GM06990 (cell line): Measurements from ENCODE around the gene TBCK.
"Not testable (repeated sequence)": the region's sequence is repeated elsewhere in the genome, so short reads cannot be mapped to it uniquely, and the experiment has no call there.

Source experiments
- DNase-seq: peaks from one replicate; pipeline ENCODE4 v3.0.0-alpha.2; 2011; ENCODE audit not compliant: insufficient read length; ENCODE audit errors: extremely low read depth
- H3K27me3 ChIP-seq: replicated peaks from 2 replicates; pipeline ENCODE4 v1.6.0; 2011; ENCODE audit warnings: low read length; ENCODE audit not compliant: control insufficient read depth, insufficient read depth
- H3K36me3 ChIP-seq: 2 replicates; pipeline ENCODE4 v1.5.1; 2011; ENCODE audit warnings: low read length; ENCODE audit not compliant: control insufficient read depth, insufficient read depth
- H3K4me3 ChIP-seq: replicated peaks from 2 replicates; pipeline ENCODE4 v1.5.1; 2011; ENCODE audit warnings: low read depth, mild to moderate bottlenecking, control low read depth, low read length
- CTCF ChIP-seq: IDR thresholded peaks from 2 replicates; pipeline ENCODE4 v1.5.1; 2011; ENCODE audit warnings: low read length, control low read depth, mild to moderate bottlenecking, inconsistent platforms; ENCODE audit not compliant: insufficient read depth, poor library complexity, severe bottlenecking

Gene TBCK

GRCh38 chr4:106222548-106222947 lies 93.5 kb downstream of the TBCK start:
- no peak for TF ChIP-seq CTCF
- no peak for DNase-seq
- H3K4me3 ChIP-seq = no peak overlapping the region
- H3K27me3 ChIP-seq = no peaks in the 10 kb centered on the region
- no peaks in the 10 kb centered on the region for H3K36me3 ChIP-seq

- H3K36me3 ChIP-seq, DNase-seq, H3K4me3 ChIP-seq, H3K27me3 ChIP-seq: not testable (repeated sequence)
These were observed 102.7 kb downstream of the TBCK start for GRCh38 chr4:106213291-106213690.

- no peak for TF ChIP-seq CTCF
- peaks cover 5% of the 10 kb centered on the region for H3K36me3 ChIP-seq
- no peak for DNase-seq
- no peak overlapping the region for H3K4me3 ChIP-seq
- no peaks in the 10 kb centered on the region for H3K27me3 ChIP-seq
These were observed 106.0 kb downstream of the TBCK start for GRCh38 chr4:106210021-106210420.

- peaks cover 5% of the 10 kb centered on the region for H3K36me3 ChIP-seq
- TF ChIP-seq CTCF = no peak
- no peak overlapping the region for H3K4me3 ChIP-seq
- DNase-seq = no peak
- H3K27me3 ChIP-seq = no peaks in the 10 kb centered on the region
These were observed 107.2 kb downstream of the TBCK start for GRCh38 chr4:106208481-106209460.

GRCh38 chr4:106201373-106201772 lies 114.6 kb downstream of the TBCK start:
- no peak overlapping the region for H3K4me3 ChIP-seq
- H3K36me3 ChIP-seq = no peaks in the 10 kb centered on the region
- peak; percentile 39 for TF ChIP-seq CTCF
- H3K27me3 ChIP-seq = no peaks in the 10 kb centered on the region
- no peak for DNase-seq

- Histone ChIP-seq H3K36me3 (no peaks in the 10 kb centered on the region), H3K27me3 (no peaks in the 10 kb centered on the region), H3K4me3 (no peak overlapping the region)
- no peak for TF ChIP-seq CTCF
- no peak for DNase-seq
These were observed 120.5 kb downstream of the TBCK start for GRCh38 chr4:106195435-106195950.
